Raji (cell line): Measurements from ENCODE around the gene ESYT3.

Experiments used
- POLR2A ChIP-seq: IDR thresholded peaks from 2 replicates; pipeline ENCODE4 v1.6.1; 2011; ENCODE audit warnings: low read depth, low read length, control low read depth; ENCODE audit not compliant: insufficient read depth

The ESYT3 gene

GRCh38 chr3:138450704-138451424 is 16.4 kb downstream of the ESYT3 start:
- TF ChIP-seq POLR2A, result no peak

- TF ChIP-seq POLR2A, result no peak
Measured at GRCh38 chr3:138451595-138452162, 17.3 kb downstream of the ESYT3 start.

- TF ChIP-seq POLR2A, result no peak
Measured at GRCh38 chr3:138452436-138452835, 18.0 kb downstream of the ESYT3 start.

- TF ChIP-seq POLR2A, result no peak
Measured at GRCh38 chr3:138455801-138456716, 21.6 kb downstream of the ESYT3 start.

GRCh38 chr3:138456961-138457862 is 22.8 kb downstream of the ESYT3 start:
- TF ChIP-seq POLR2A, result no peak

- no peak for TF ChIP-seq POLR2A
Measured at GRCh38 chr3:138457863-138458735, 23.7 kb downstream of the ESYT3 start.

GRCh38 chr3:138458774-138459499 is 24.5 kb downstream of the ESYT3 start:
- TF ChIP-seq POLR2A, result no peak

GRCh38 chr3:138459619-138460535 is 25.5 kb downstream of the ESYT3 start:
- no peak for TF ChIP-seq POLR2A

- TF ChIP-seq POLR2A, result no peak
Measured at GRCh38 chr3:138460536-138461205, 26.3 kb downstream of the ESYT3 start.

GRCh38 chr3:138461246-138461645 is 26.8 kb downstream of the ESYT3 start:
- no peak for TF ChIP-seq POLR2A

- no peak for TF ChIP-seq POLR2A
Measured at GRCh38 chr3:138461896-138462295, 27.5 kb downstream of the ESYT3 start.
